ENCODE results near the gene CHCHD5.
A peak's percentile ranks its signal among the peaks of the same experiment; 100 is the strongest.
"Not testable (repeated sequence)": the region's sequence is repeated elsewhere in the genome, so short reads cannot be mapped to it uniquely, and the experiment has no call there.

Gene CHCHD5

GRCh38 chr2:112588611-112589045 is 4.2 kb downstream of the CHCHD5 start:
- no peak for DNase-seq

GRCh38 chr2:112591413-112591812 is 7.0 kb downstream of the CHCHD5 start:
- DNase-seq, result no peak

GRCh38 chr2:112593736-112594135 is 9.3 kb downstream of the CHCHD5 start:
- DNase-seq, result no peak

- DNase-seq, result no peak
Measured at GRCh38 chr2:112597537-112598322, 13.3 kb downstream of the CHCHD5 start.

GRCh38 chr2:112600634-112601033 is 16.2 kb downstream of the CHCHD5 start:
- DNase-seq, result no peak

GRCh38 chr2:112601754-112602153 is 17.3 kb downstream of the CHCHD5 start:
- DNase-seq, result no peak

GRCh38 chr2:112602917-112603316 is 18.5 kb downstream of the CHCHD5 start:
- DNase-seq, result no peak

GRCh38 chr2:112603731-112604130 is 19.3 kb downstream of the CHCHD5 start:
- DNase-seq, result no peak

- DNase-seq, result no peak
Measured at GRCh38 chr2:112604952-112605351, 20.5 kb downstream of the CHCHD5 start.

- no peak for DNase-seq
Measured at GRCh38 chr2:112605926-112606325, 21.5 kb downstream of the CHCHD5 start.

GRCh38 chr2:112606547-112606946 is 22.1 kb downstream of the CHCHD5 start:
- no peak for DNase-seq

GRCh38 chr2:112607680-112608438 is 23.4 kb downstream of the CHCHD5 start:
- DNase-seq, result no peak

- not testable (repeated sequence) for DNase-seq
Measured at GRCh38 chr2:112609320-112609719, 24.9 kb downstream of the CHCHD5 start.

GRCh38 chr2:112612283-112612682 is 27.9 kb downstream of the CHCHD5 start:
- not testable (repeated sequence) for DNase-seq

- DNase-seq, result no peak
Measured at GRCh38 chr2:112614201-112614840, 29.9 kb downstream of the CHCHD5 start.

- no peak for DNase-seq
Measured at GRCh38 chr2:112615051-112615450, 30.6 kb downstream of the CHCHD5 start.

GRCh38 chr2:112615798-112616197 is 31.4 kb downstream of the CHCHD5 start:
- not testable (repeated sequence) for DNase-seq

GRCh38 chr2:112618383-112618782 is 34.0 kb downstream of the CHCHD5 start:
- no peak for DNase-seq

- peak; percentile 90 for DNase-seq
Measured at GRCh38 chr2:112621790-112622527, 37.5 kb downstream of the CHCHD5 start.

GRCh38 chr2:112622528-112622849 is 38.1 kb downstream of the CHCHD5 start:
- DNase-seq, result peak; percentile 92

- peak; percentile 72 for DNase-seq
Measured at GRCh38 chr2:112623913-112624777, 39.7 kb downstream of the CHCHD5 start.
